Panc1 (cell line): ENCODE data around the gene SPIB. TPM values are rescaled to one million over a fixed set of nuclear protein-coding genes. Genes with fewer than 3 reads are reported as not detected.

Source experiments
- ATAC-seq: fragments of 200-7000 bp; cut with Tn5 transposase; 2 replicates; pipeline ENCODE4 v1.9.1; 2020; ENCODE audit warnings: mild to moderate bottlenecking, moderate library complexity
- BruUV-seq: library from RNA; stranded (reverse); fragments of 400-500 nt; replicated peaks from 2 replicates; lab custom pipeline; 2021; lab: Mats Ljungman, UMichigan
- CTCF ChIA-PET: fragments of 300-600 bp; sonication (Branson Sonifier 250); formaldehyde crosslinking; loops from one replicate; lab custom pipeline; 2022; ENCODE audit warnings: antibody characterized with exemption; lab: Charles Lee
- POLR2A ChIA-PET: fragments of 300-600 bp; sonication (Branson Sonifier 250); formaldehyde crosslinking; loops from one replicate; lab custom pipeline; 2022; ENCODE audit warnings: antibody characterized with exemption; lab: Charles Lee
- DNase-seq: peaks from one replicate; pipeline ENCODE4 v3.0.0-alpha.2; 2010; ENCODE audit warnings: low read depth, low spot score
- H3K27ac ChIP-seq: 2 replicates; pipeline ENCODE4 v1.5.1; 2011; ENCODE audit warnings: mild to moderate bottlenecking, low read length, inconsistent platforms
- H3K27me3 ChIP-seq: fragments of 200-500 bp; sonication (Bioruptor generic); 2 replicates; pipeline ENCODE4 v1.6.0; 2014; ENCODE audit warnings: low read length, inconsistent platforms; ENCODE audit not compliant: control insufficient read depth, insufficient read depth
- H3K36me3 ChIP-seq: fragments of 200-500 bp; sonication (Bioruptor generic); 2 replicates; pipeline ENCODE4 v1.5.1; 2014; ENCODE audit warnings: inconsistent platforms, mild to moderate bottlenecking, low read length, moderate library complexity; ENCODE audit not compliant: control insufficient read depth, insufficient read depth
- H3K4me1 ChIP-seq: 2 replicates; pipeline ENCODE4 v1.5.1; 2011; ENCODE audit warnings: inconsistent platforms, mild to moderate bottlenecking, low read length, moderate library complexity; ENCODE audit not compliant: control insufficient read depth, insufficient read depth
- H3K4me3 ChIP-seq, 2 experiments: 2 replicates each; pipeline ENCODE4 v1.5.1; 2011 to 2012; ENCODE audit warnings: low read depth in 2 of 2, low read length in 2 of 2, mild to moderate bottlenecking in 2 of 2, inconsistent platforms in 1 of 2, moderate library complexity in 1 of 2
- H3K9me3 ChIP-seq: fragments of 200-500 bp; sonication (Bioruptor generic); 2 replicates; pipeline ENCODE4 v1.5.1; 2014; ENCODE audit warnings: low read depth, mild to moderate bottlenecking, inconsistent platforms, low read length, moderate library complexity; ENCODE audit not compliant: control insufficient read depth, insufficient read depth
- CTCF ChIP-seq: fragments of 450-650 bp; IDR thresholded peaks from 2 replicates; pipeline ENCODE4 v1.5.1; 2017; ENCODE audit warnings: mild to moderate bottlenecking
- POLR2AphosphoS5 ChIP-seq: IDR thresholded peaks from 2 replicates; pipeline ENCODE4 v1.6.1; 2012; ENCODE audit warnings: mild to moderate bottlenecking, low read depth, low read length, moderate library complexity
- REST ChIP-seq, 2 experiments: IDR thresholded peaks; 2 replicates each; pipeline ENCODE4 v1.6.1; 2011 to 2012; ENCODE audit warnings: low read depth in 2 of 2, control low read depth in 1 of 2, low read length in 1 of 2, mild to moderate bottlenecking in 1 of 2, moderate library complexity in 1 of 2; ENCODE audit not compliant: insufficient read depth in 1 of 2
- SIN3A ChIP-seq: IDR thresholded peaks from 2 replicates; pipeline ENCODE4 v1.6.1; 2012; ENCODE audit warnings: low read depth, mild to moderate bottlenecking, low read length, moderate library complexity, borderline replicate concordance; ENCODE audit not compliant: insufficient read depth
- TCF7L2 ChIP-seq: IDR thresholded peaks from 2 replicates; pipeline ENCODE4 v1.6.1; 2011; ENCODE audit warnings: mild to moderate bottlenecking, low read depth, low read length, inconsistent platforms
- in situ Hi-C: cut with HindIII; loops from 2 replicates; pipeline ENCODE4 v1.10.0; 2016; ENCODE audit warnings: low sequenced_read_pairs, low pct_unique_long_range_greater_than_20kb
- intact Hi-C: fragments of 100-400 bp; cut with micrococcal nuclease; formaldehyde crosslinking; loops from one replicate; pipeline ENCODE4 v1.10.0; 2022; ENCODE audit not compliant: unreplicated experiment
- total RNA-seq: library from RNA; stranded (reverse); gene quantifications from one replicate; pipeline ENCODE4 v1.2.1, GENCODE V29; 2021; ENCODE audit not compliant: unreplicated experiment

The SPIB gene
- total RNA-seq, 1 experiment from 2014 or later = not detected

GRCh38 chr19:50420127-50420526 is 1.4 kb downstream of the SPIB start:
- Histone ChIP-seq H3K9me3 (no peaks in the 10 kb centered on the region), H3K27ac (no peak overlapping the region), H3K4me3 (no peak overlapping the region), H3K36me3 (no peaks in the 10 kb centered on the region), H3K27me3 (no peaks in the 10 kb centered on the region), H3K4me1 (no peaks in the 10 kb centered on the region)
- no peak for DNase-seq
- ATAC-seq = no peak
- ChIA-PET POLR2A (no interaction called here), CTCF (no interaction called here)
- TF ChIP-seq SIN3A (no peak), TCF7L2 (no peak), REST (IDR thresholded peaks at IDR 0.05; ENCODE audit: insufficient read depth in 1 of 2, low read depth in 2 of 2, low read length in 1 of 2) (no peak), POLR2AphosphoS5 (no peak)
- in situ Hi-C loops = no loop called here
- intact Hi-C loops = no loop called here
- no TSS peak for BruUV-seq

GRCh38 chr19:50420808-50421207 is 2.1 kb downstream of the SPIB start:
- TF ChIP-seq TCF7L2 = no peak
- TF ChIP-seq POLR2AphosphoS5 = no peak
- TF ChIP-seq REST (IDR thresholded peaks at IDR 0.05; ENCODE audit: insufficient read depth in 1 of 2, low read depth in 2 of 2, low read length in 1 of 2) = no peak
- no peak for TF ChIP-seq SIN3A
- TF ChIP-seq CTCF = no peak
- H3K27ac ChIP-seq = no peak overlapping the region
- ATAC-seq (no peak), DNase-seq (no peak)
- intact Hi-C loops = no loop called here
- in situ Hi-C loops = no loop called here
- H3K4me3 ChIP-seq = no peak overlapping the region
- no TSS peak for BruUV-seq
- CTCF ChIA-PET = no interaction called here
- no peaks in the 10 kb centered on the region for H3K4me1 ChIP-seq
- H3K27me3 ChIP-seq = no peaks in the 10 kb centered on the region
- no peaks in the 10 kb centered on the region for H3K9me3 ChIP-seq
- H3K36me3 ChIP-seq = no peaks in the 10 kb centered on the region
- POLR2A ChIA-PET = no interaction called here
